K562 (cell line): ENCODE measurements around the gene MYL3. TPM values are rescaled to one million over a fixed set of nuclear protein-coding genes. Genes with fewer than 3 reads are reported as not detected.

Source experiments
- ATAC-seq: fragments of 200-7000 bp; cut with Tn5 transposase; 3 replicates; pipeline ENCODE4 v1.9.1; 2020; ENCODE audit warnings: moderate library complexity
- BruUV-seq: library from RNA; stranded (reverse); fragments of 400-500 nt; replicated peaks from 2 replicates; lab custom pipeline; 2021; lab: Mats Ljungman, UMichigan
- CTCF ChIA-PET: fragments of 300-600 bp; formaldehyde crosslinking; extraction: SDS; loops from one replicate; lab custom pipeline; 2021; ENCODE audit warnings: low intra/inter-chr PET ratio; lab: Yijun Ruan, JAX
- POLR2A ChIA-PET: fragments of 300-600, 350-650 bp; sonication (Branson Sonifier 250); formaldehyde crosslinking; extraction: SDS; loops from one replicate; lab custom pipeline; 2021; ENCODE audit warnings: antibody characterized with exemption, inconsistent platforms; lab: Yijun Ruan, JAX
- DNase-seq, 4 experiments: peaks; one replicate each; pipeline versions ENCODE4 v3.0.0 to v3.0.0-alpha.2; 2011 to 2018; ENCODE audit warnings: low spot score in 3 of 4, mixed read lengths in 3 of 4; ENCODE audit errors: extremely low read depth in 1 of 4
- FAIRE-seq: peaks from 2 replicates; lab custom pipeline; 2011; peaks lifted over from hg19 to GRCh38; lab: Jason Lieb, UNC
- H2AFZ ChIP-seq: 2 replicates; pipeline ENCODE4 v1.6.0; 2011; ENCODE audit warnings: low read depth, low read length, control low read depth, inconsistent platforms
- H3K27ac ChIP-seq: fragments of 200-600 bp; 3 replicates; pipeline ENCODE4 v1.8.0; 2011; ENCODE audit warnings: low read depth, mild to moderate bottlenecking, control low read depth, inconsistent platforms, low read length, moderate library complexity, mixed read lengths; ENCODE audit errors: extremely low read depth
- H3K27me3 ChIP-seq, 2 experiments: fragments of 300-600 bp in 1 of 2; 2 replicates in 1 of 2; 3 replicates in 1 of 2; pipeline versions ENCODE4 v1.6.0 to v1.8.0; 2011; ENCODE audit warnings: inconsistent platforms in 2 of 2, low read length in 2 of 2, mild to moderate bottlenecking in 1 of 2, mixed read lengths in 1 of 2, moderate library complexity in 1 of 2; ENCODE audit not compliant: control insufficient read depth in 2 of 2, insufficient read depth in 2 of 2
- H3K36me3 ChIP-seq: fragments of 300-600 bp; 3 replicates; pipeline ENCODE4 v1.8.0; 2011; ENCODE audit warnings: mild to moderate bottlenecking, low read length, inconsistent platforms; ENCODE audit not compliant: control insufficient read depth, insufficient read depth
- H3K4me1 ChIP-seq, 2 experiments: fragments of 200-600 bp in 1 of 2; replicated peaks in 1 of 2; 2 replicates in 1 of 2; 3 replicates in 1 of 2; pipeline versions ENCODE4 v1.5.1 to v1.8.0; 2011; ENCODE audit warnings: inconsistent platforms in 2 of 2, low read length in 2 of 2, mild to moderate bottlenecking in 1 of 2, mixed read lengths in 1 of 2, moderate library complexity in 1 of 2; ENCODE audit not compliant: control insufficient read depth in 2 of 2, insufficient read depth in 2 of 2
- H3K4me2 ChIP-seq: 2 replicates; pipeline ENCODE4 v1.6.1; 2011; ENCODE audit warnings: low read length, control low read depth, inconsistent platforms, mixed read lengths; ENCODE audit not compliant: insufficient read depth
- H3K4me3 ChIP-seq: fragments of 200-600 bp; sonication (generic), shearing (Covaris generic); 2 replicates; pipeline ENCODE4 v1.5.1; 2016; ENCODE audit warnings: control low read depth, inconsistent platforms
- H3K79me2 ChIP-seq: fragments of 200-600 bp; 3 replicates; pipeline ENCODE4 v1.8.0; 2011; ENCODE audit warnings: low read length, inconsistent platforms; ENCODE audit not compliant: control insufficient read depth, insufficient read depth
- H3K9ac ChIP-seq, 2 experiments: 2 replicates each; pipeline versions ENCODE4 v1.6.0 to v1.6.1; 2011; ENCODE audit warnings: low read depth in 2 of 2, low read length in 2 of 2, control low read depth in 1 of 2, inconsistent platforms in 1 of 2, mild to moderate bottlenecking in 1 of 2, mixed read lengths in 1 of 2; ENCODE audit not compliant: insufficient read depth in 1 of 2
- H3K9me1 ChIP-seq: one replicate; pipeline ENCODE4 v1.6.0; 2011; ENCODE audit warnings: inconsistent platforms, mild to moderate bottlenecking, low read length, moderate library complexity; ENCODE audit not compliant: control insufficient read depth, insufficient read depth
- H3K9me3 ChIP-seq: replicated peaks from 2 replicates; pipeline ENCODE4 v1.5.1; 2011; ENCODE audit warnings: low read depth, low read length, inconsistent platforms; ENCODE audit not compliant: control insufficient read depth, insufficient read depth
- H4K20me1 ChIP-seq: replicated peaks from 2 replicates; pipeline ENCODE4 v1.6.1; 2011; ENCODE audit warnings: low read length, inconsistent platforms, mixed read lengths; ENCODE audit not compliant: control insufficient read depth, insufficient read depth
- ARHGAP35 ChIP-seq: fragments of 450-650 bp; IDR thresholded peaks from 2 replicates; pipeline ENCODE4 v1.6.1; 2018; ENCODE audit not compliant: partially characterized antibody
- EHMT2 ChIP-seq: fragments of 450-650 bp; IDR thresholded peaks from 2 replicates; pipeline ENCODE4 v1.6.1; 2018; ENCODE audit warnings: antibody characterized with exemption
- GABPB2 ChIP-seq: fragments of 250-450 bp; sonication (Bioruptor Pico); conservative IDR thresholded peaks from 2 replicates; pipeline ENCODE4 v1.5.1; 2021; ENCODE audit warnings: mild to moderate bottlenecking
- KDM5B ChIP-seq: fragments of 200-600 bp; sonication (generic); IDR thresholded peaks from 2 replicates; pipeline ENCODE4 v1.6.1; 2012; ENCODE audit warnings: low read depth, mild to moderate bottlenecking, moderate library complexity, low read length, control low read depth, inconsistent platforms; ENCODE audit not compliant: insufficient replicate concordance
- MXI1 ChIP-seq: IDR thresholded peaks from 2 replicates; pipeline ENCODE4 v1.6.1; 2011; ENCODE audit warnings: low read depth, mild to moderate bottlenecking, improper control_type of control experiment, low read length
- NCOR1 ChIP-seq: fragments of 450-650 bp; IDR thresholded peaks from 2 replicates; pipeline ENCODE4 v1.6.1; 2016; ENCODE audit warnings: mild to moderate bottlenecking, moderate library complexity
- NR2F6 ChIP-seq: fragments of 450-650 bp; formaldehyde crosslinking; IDR thresholded peaks from 2 replicates; pipeline ENCODE4 v1.4.0; 2020; ENCODE audit warnings: mild to moderate bottlenecking
- NR4A1 ChIP-seq, 2 experiments: fragments of 250-450 bp in 1 of 2; fragments of 450-650 bp in 1 of 2; sonication (Bioruptor Pico) in 1 of 2; IDR thresholded peaks; 2 replicates each; pipeline versions ENCODE4 v1.4.0 to v1.6.1; 2016 to 2020; ENCODE audit warnings: mild to moderate bottlenecking in 2 of 2, missing compliant biosample characterization in 1 of 2, missing genetic modification characterization in 1 of 2, moderate library complexity in 1 of 2
- SMARCA4 ChIP-seq: fragments of 450-650 bp; IDR thresholded peaks from 2 replicates; pipeline ENCODE4 v1.6.1; 2016
- SREBF2 ChIP-seq: sonication (generic); formaldehyde crosslinking; IDR thresholded peaks from 2 replicates; pipeline ENCODE4 v1.4.0; 2020; ENCODE audit warnings: mild to moderate bottlenecking, missing genetic modification reagents
- ZBTB7A ChIP-seq: IDR thresholded peaks from 2 replicates; pipeline ENCODE4 v1.6.1; 2011; ENCODE audit warnings: low read depth, mild to moderate bottlenecking, low read length, moderate library complexity, borderline replicate concordance; ENCODE audit not compliant: control insufficient read depth
- ZNF224 ChIP-seq: sonication (generic); formaldehyde crosslinking; IDR thresholded peaks from 2 replicates; pipeline ENCODE4 v1.8.0; 2022; ENCODE audit warnings: mild to moderate bottlenecking, missing genetic modification reagents
- ZNF232 ChIP-seq: sonication (generic); formaldehyde crosslinking; IDR thresholded peaks from 2 replicates; pipeline ENCODE4 v1.8.0; 2022; ENCODE audit warnings: mild to moderate bottlenecking, missing genetic modification reagents
- ZNF384 ChIP-seq: IDR thresholded peaks from 2 replicates; pipeline ENCODE4 v1.6.1; 2012; ENCODE audit warnings: low read depth, low read length, improper control_type of control experiment
- ZNF584 ChIP-seq: fragments of 200-800 bp; sonication (Bioruptor generic); IDR thresholded peaks from 2 replicates; pipeline ENCODE4 v1.6.1; 2016; ENCODE audit warnings: low read depth, mild to moderate bottlenecking, missing genetic modification characterization, missing compliant biosample characterization
- WGBS: fragments of 100-300 bp; shearing (Covaris generic); methylation state at CpG from one replicate; pipeline ENCODE4 v1.1.6; 2016; ENCODE audit warnings: low coverage, mixed read lengths; ENCODE audit not compliant: insufficient coverage; ENCODE audit errors: missing lambda C conversion rate; 5-methylcytosine and 5-hydroxymethylcytosine counted together
- in situ Hi-C: fragments of 300-500 bp; cut with MboI; formaldehyde crosslinking; loops from 4 replicates; pipeline ENCODE4 v1.15.0; 2018; ENCODE audit warnings: inconsistent platforms, mixed read lengths
- intact Hi-C: fragments of 100-400 bp; cut with micrococcal nuclease; formaldehyde crosslinking; loops from 2 replicates; pipeline ENCODE4 v1.14.2; 2022
- polyA plus RNA-seq, 8 experiments: library from polyadenylated mRNA; depleted of rRNA in 4 of 8; stranded (reverse) in 5 of 8; unstranded in 3 of 8; fragments of >200 nt; fragmentation: Nextera tagmentation in 2 of 8; fragmentation: Illumina TruSeq in 1 of 8; extraction: Ambion mirVana in 2 of 8; extraction: Trizol in 1 of 8; gene quantifications; 2 replicates each; pipeline versions ENCODE4 v1.2.1 to v1.2.3, GENCODE V29; 2011 to 2014; ENCODE audit warnings: inconsistent platforms in 1 of 8, missing spikeins in 1 of 8
- total RNA-seq, 7 experiments: library from RNA; depleted of rRNA in 6 of 7; stranded (reverse); fragments of >200 nt in 6 of 7; fragmentation: Illumina TruSeq in 2 of 7; extraction: Trizol in 2 of 7; gene quantifications; 2 replicates each; pipeline versions ENCODE4 v1.2.1 to v1.2.3, GENCODE V29; 2011 to 2021; ENCODE audit warnings: low replicate concordance in 1 of 7
- TF ChIP-seq, protein P1 (sequence below): fragments of 250-450 bp; sonication (Bioruptor Pico); IDR thresholded peaks from 2 replicates; pipeline ENCODE4 v1.8.0; 2022; ENCODE audit warnings: moderate library complexity, mild to moderate bottlenecking, inconsistent platforms

MYL3 gene
- total and polyA plus RNA-seq, 9 of the 15 experiments (the other 6 are each of a cell fraction or from before 2014, with no cell fraction given) = 0.14 to 0.45 TPM; not detected in 7

DNA sequence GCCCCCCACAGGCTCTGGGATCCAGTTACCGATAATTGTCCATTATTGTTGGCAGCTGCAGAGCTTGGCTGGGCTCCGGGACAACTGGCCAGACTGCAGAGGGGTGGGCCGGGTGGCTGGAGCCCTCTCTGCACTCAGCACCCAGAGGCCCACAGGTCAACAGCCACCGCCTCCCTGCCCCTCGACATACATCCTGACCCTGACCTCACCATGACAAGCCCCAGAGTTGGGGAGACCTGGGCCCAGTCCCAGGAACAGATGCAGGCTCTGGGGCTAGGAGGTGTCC lies 36.7 kb upstream of the MYL3 start:
- H3K79me2 ChIP-seq = no peaks in the 10 kb centered on the region
- ATAC-seq = no peak
- BruUV-seq = no TSS peak

More for the DNA sequence above, 36.7 kb upstream of the MYL3 start:
- Histone ChIP-seq H3K9ac (no peak overlapping the region), H3K4me1 (peaks cover 0 to 50% of the 10 kb centered on the region in 2 experiments; a peak in 3 of 5 replicates), H2AFZ (no peak overlapping the region), H3K9me3 (no peaks in the 10 kb centered on the region), H3K4me3 (no peak overlapping the region), H3K27ac (no peak overlapping the region), H3K4me2 (no peak overlapping the region), H3K36me3 (no peaks in the 10 kb centered on the region), H4K20me1 (peaks cover 20% of the 10 kb centered on the region), H3K9me1 (no peaks in the 10 kb centered on the region), H3K27me3 (peaks cover 5 to 47% of the 10 kb centered on the region in 2 experiments; a peak in 2 of 5 replicates)
- CTCF ChIA-PET = no interaction called here
- FAIRE-seq (no peak), DNase-seq (no peak)
- intact Hi-C loops = no loop called here
- in situ Hi-C loops = no loop called here
- TF ChIP-seq ZNF232 (CRISPR knock-in tag) (no peak), GABPB2 (no peak), ZBTB7A (no peak), NR4A1 (CRISPR knock-in tag; IDR thresholded peaks at IDR 0.05) (no peak), NR4A1 (tag; IDR thresholded peaks at IDR 0.05) (no peak), ARHGAP35 (no peak), ZNF584 (CRISPR knock-in tag) (no peak), KDM5B (no peak), NR2F6 (CRISPR knock-in tag) (no peak), ZNF224 (CRISPR knock-in tag) (no peak), SMARCA4 (no peak), MXI1 (no peak), SREBF2 (CRISPR knock-in tag) (no peak), NCOR1 (no peak), EHMT2 (no peak), ZNF384 (no peak)
- TF ChIP-seq, protein P1, sequence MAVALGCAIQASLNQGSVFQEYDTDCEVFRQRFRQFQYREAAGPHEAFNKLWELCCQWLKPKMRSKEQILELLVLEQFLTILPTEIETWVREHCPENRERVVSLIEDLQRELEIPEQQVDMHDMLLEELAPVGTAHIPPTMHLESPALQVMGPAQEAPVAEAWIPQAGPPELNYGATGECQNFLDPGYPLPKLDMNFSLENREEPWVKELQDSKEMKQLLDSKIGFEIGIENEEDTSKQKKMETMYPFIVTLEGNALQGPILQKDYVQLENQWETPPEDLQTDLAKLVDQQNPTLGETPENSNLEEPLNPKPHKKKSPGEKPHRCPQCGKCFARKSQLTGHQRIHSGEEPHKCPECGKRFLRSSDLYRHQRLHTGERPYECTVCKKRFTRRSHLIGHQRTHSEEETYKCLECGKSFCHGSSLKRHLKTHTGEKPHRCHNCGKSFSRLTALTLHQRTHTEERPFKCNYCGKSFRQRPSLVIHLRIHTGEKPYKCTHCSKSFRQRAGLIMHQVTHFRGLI (CRISPR knock-in tag) = no peak
- WGBS = 17% methylated on average over 5 of the region's 5 CpGs
- POLR2A ChIA-PET = interaction anchor here (0.7 kb wide), 1 partner anchor 132 kb away, joined by 3 read pairs; no protein-coding TSS in a partner anchor
